H1 (cell line): ENCODE data around the gene DBP. TPM values are rescaled to one million over a fixed set of nuclear protein-coding genes. Genes with fewer than 3 reads are reported as not detected.

ENCODE experiments used
- CTCF ChIA-PET: fragments of 300-600 bp; sonication (Branson Sonifier 250); formaldehyde crosslinking; loops from one replicate; lab custom pipeline; 2021; ENCODE audit not compliant: partially characterized antibody; lab: Charles Lee
- POLR2A ChIA-PET: fragments of 300-600 bp; sonication (Branson Sonifier 250); formaldehyde crosslinking; loops from one replicate; lab custom pipeline; 2021; ENCODE audit warnings: inconsistent platforms; ENCODE audit not compliant: partially characterized antibody; lab: Charles Lee
- DNase-seq, 2 experiments: peaks; one replicate each; pipeline versions ENCODE4 v3.0.0 to v3.0.0-alpha.2; 2010 to 2022; ENCODE audit warnings: low spot score in 2 of 2, low read depth in 1 of 2, mixed read lengths in 1 of 2
- FAIRE-seq: peaks from 2 replicates; lab custom pipeline; 2011; peaks lifted over from hg19 to GRCh38; lab: Jason Lieb, UNC
- H2AFZ ChIP-seq: 2 replicates; pipeline ENCODE4 v1.8.1; 2012; ENCODE audit warnings: low read length, inconsistent platforms
- H2AK5ac ChIP-seq: 2 replicates; pipeline ENCODE4 v1.6.1; 2013; ENCODE audit warnings: low read depth, low read length
- H2BK120ac ChIP-seq: replicated peaks from 2 replicates; pipeline ENCODE3; 2013; ENCODE audit warnings: low read depth, low read length, inconsistent platforms
- H2BK12ac ChIP-seq: 2 replicates; pipeline ENCODE4 v1.6.1; 2013; ENCODE audit warnings: low read depth, low read length
- H2BK15ac ChIP-seq: 2 replicates; pipeline ENCODE4 v1.6.1; 2013; ENCODE audit warnings: low read length
- H2BK20ac ChIP-seq: 2 replicates; pipeline ENCODE4 v1.6.1; 2013; ENCODE audit warnings: low read length
- H2BK5ac ChIP-seq: 2 replicates; pipeline ENCODE4 v1.6.1; 2013; ENCODE audit warnings: low read depth, low read length
- H3K14ac ChIP-seq: 2 replicates; pipeline ENCODE4 v1.6.1; 2013; ENCODE audit warnings: inconsistent platforms; ENCODE audit not compliant: insufficient read length
- H3K18ac ChIP-seq: 2 replicates; pipeline ENCODE4 v1.6.1; 2013; ENCODE audit warnings: low read length; ENCODE audit errors: extremely low read depth
- H3K23ac ChIP-seq: 2 replicates; pipeline ENCODE4 v1.6.1; 2013; ENCODE audit warnings: inconsistent platforms; ENCODE audit not compliant: insufficient read length
- H3K23me2 ChIP-seq: 2 replicates; pipeline ENCODE4 v1.6.1; 2013; ENCODE audit warnings: low read depth, low read length
- H3K27ac ChIP-seq: 2 replicates; pipeline ENCODE4 v1.6.1; 2011; ENCODE audit warnings: low read depth, low read length, inconsistent platforms
- H3K27me3 ChIP-seq, 4 experiments: replicated peaks in 1 of 4; 1 replicate in 1 of 4; 2 replicates in 3 of 4; pipeline versions ENCODE4 v1.6.1 to v1.8.1; 2011 to 2013; ENCODE audit warnings: low read length in 3 of 4, mild to moderate bottlenecking in 3 of 4, inconsistent platforms in 2 of 4, mixed read lengths in 2 of 4, moderate library complexity in 1 of 4; ENCODE audit not compliant: control insufficient read depth in 3 of 4, insufficient read depth in 3 of 4; ENCODE audit errors: extremely low read depth in 1 of 4
- H3K36me3 ChIP-seq, 4 experiments: 2 replicates each; pipeline versions ENCODE4 v1.6.1 to v1.8.1; 2011 to 2013; ENCODE audit warnings: mild to moderate bottlenecking in 4 of 4, low read length in 3 of 4, moderate library complexity in 2 of 4, control low read depth in 1 of 4, inconsistent platforms in 1 of 4; ENCODE audit not compliant: insufficient read depth in 4 of 4, control insufficient read depth in 2 of 4
- H3K4ac ChIP-seq: replicated peaks from 2 replicates; pipeline ENCODE3; 2013; ENCODE audit warnings: low read length, low read depth, mixed read lengths, inconsistent platforms; ENCODE audit not compliant: insufficient read length
- H3K4me1 ChIP-seq, 4 experiments: replicated peaks in 1 of 4; 1 replicate in 1 of 4; 2 replicates in 3 of 4; pipeline versions ENCODE4 v1.6.1 to v1.8.1; 2011 to 2013; ENCODE audit warnings: low read length in 3 of 4, inconsistent platforms in 2 of 4, mixed read lengths in 1 of 4; ENCODE audit not compliant: insufficient read depth in 4 of 4, control insufficient read depth in 3 of 4
- H3K4me2 ChIP-seq, 2 experiments: 2 replicates each; pipeline versions ENCODE4 v1.6.1 to v1.8.1; 2011 to 2013; ENCODE audit warnings: low read depth in 2 of 2, low read length in 2 of 2, control low read depth in 1 of 2, inconsistent platforms in 1 of 2, mild to moderate bottlenecking in 1 of 2; ENCODE audit not compliant: insufficient read depth in 1 of 2
- H3K4me3 ChIP-seq, 4 experiments: fragments of 200-600, 300-600 bp in 1 of 4; sonication (generic), shearing (Covaris generic), sonication (Bioruptor Twin) in 1 of 4; 2 replicates each; pipeline versions ENCODE4 v1.5.1 to v1.8.1; 2011 to 2016; ENCODE audit warnings: low read length in 4 of 4, low read depth in 3 of 4, control low read depth in 2 of 4, inconsistent platforms in 2 of 4, mild to moderate bottlenecking in 2 of 4, mixed read lengths in 1 of 4, moderate library complexity in 1 of 4; ENCODE audit not compliant: insufficient read depth in 2 of 4; ENCODE audit errors: extremely low read depth in 1 of 4
- H3K56ac ChIP-seq: replicated peaks from 2 replicates; pipeline ENCODE3; 2013; ENCODE audit warnings: low read depth, mild to moderate bottlenecking, mixed read lengths, low read length, inconsistent platforms; ENCODE audit not compliant: insufficient read length
- H3K79me1 ChIP-seq: 2 replicates; pipeline ENCODE4 v1.6.1; 2013; ENCODE audit warnings: low read depth, low read length, control low read depth
- H3K79me2 ChIP-seq, 2 experiments: 2 replicates each; pipeline versions ENCODE4 v1.6.1 to v1.8.1; 2012 to 2013; ENCODE audit warnings: low read length in 2 of 2, mild to moderate bottlenecking in 2 of 2, inconsistent platforms in 1 of 2; ENCODE audit not compliant: insufficient read depth in 2 of 2, control insufficient read depth in 1 of 2
- H3K9ac ChIP-seq, 4 experiments: replicated peaks in 1 of 4; 1 replicate in 1 of 4; 2 replicates in 3 of 4; pipeline versions ENCODE4 v1.6.1 to v1.8.1; 2011 to 2013; ENCODE audit warnings: low read depth in 3 of 4, low read length in 3 of 4, control low read depth in 2 of 4, mild to moderate bottlenecking in 2 of 4, moderate library complexity in 2 of 4, inconsistent platforms in 1 of 4; ENCODE audit errors: extremely low read depth in 1 of 4
- H3K9me3 ChIP-seq, 2 experiments: 2 replicates each; pipeline versions ENCODE4 v1.6.1 to v1.8.1; 2012 to 2013; ENCODE audit warnings: mild to moderate bottlenecking in 2 of 2, moderate library complexity in 2 of 2, control low read depth in 1 of 2, inconsistent platforms in 1 of 2, low read depth in 1 of 2, low read length in 1 of 2, mixed read lengths in 1 of 2; ENCODE audit not compliant: insufficient read depth in 2 of 2
- H4K20me1 ChIP-seq, 2 experiments: replicated peaks in 1 of 2; 2 replicates each; pipeline versions ENCODE3 to v1.8.1; 2011 to 2013; ENCODE audit warnings: inconsistent platforms in 2 of 2, low read length in 2 of 2, mild to moderate bottlenecking in 1 of 2; ENCODE audit not compliant: insufficient read depth in 2 of 2, control insufficient read depth in 1 of 2
- H4K5ac ChIP-seq: 2 replicates; pipeline ENCODE4 v1.6.1; 2013; ENCODE audit warnings: low read length, low read depth, mixed read lengths, inconsistent platforms; ENCODE audit not compliant: insufficient read length
- H4K8ac ChIP-seq: 2 replicates; pipeline ENCODE4 v1.8.0; 2013; ENCODE audit warnings: mild to moderate bottlenecking, moderate library complexity, low read length, inconsistent platforms; ENCODE audit not compliant: insufficient read depth; ENCODE audit errors: extremely low read depth
- H4K91ac ChIP-seq: replicated peaks from 2 replicates; pipeline ENCODE3; 2013; ENCODE audit warnings: low read length, mixed read lengths, inconsistent platforms; ENCODE audit not compliant: insufficient read length
- BCL11A ChIP-seq, 2 experiments: IDR thresholded peaks; one replicate each; pipeline ENCODE4 v1.6.1; 2011; ENCODE audit warnings: low read depth in 2 of 2, low read length in 2 of 2, mild to moderate bottlenecking in 2 of 2
- BRCA1 ChIP-seq: IDR thresholded peaks from 2 replicates; pipeline ENCODE4 v1.6.1; 2012; ENCODE audit warnings: low read depth, low read length, improper control_type of control experiment
- CBX8 ChIP-seq: fragments of 300-800, 300-1000 bp; sonication (generic); IDR thresholded peaks from 2 replicates; pipeline ENCODE4 v1.7.1; 2016; ENCODE audit warnings: low read depth, low read length, borderline replicate concordance
- CREB1 ChIP-seq: IDR thresholded peaks from 2 replicates; pipeline ENCODE4 v1.6.1; 2012; ENCODE audit warnings: inconsistent platforms
- PHF8 ChIP-seq: fragments of 200-600 bp; sonication (generic); conservative IDR thresholded peaks from 2 replicates; pipeline ENCODE4 v1.7.1; 2012; ENCODE audit warnings: low read depth, mild to moderate bottlenecking, inconsistent platforms, low read length, moderate library complexity
- RAD21 ChIP-seq, 2 experiments: IDR thresholded peaks in 1 of 2; conservative IDR thresholded peaks in 1 of 2; 2 replicates each; pipeline ENCODE4 v1.6.1; 2011; ENCODE audit warnings: low read depth in 2 of 2, low read length in 2 of 2, improper control_type of control experiment in 1 of 2, inconsistent platforms in 1 of 2, mild to moderate bottlenecking in 1 of 2, moderate library complexity in 1 of 2
- RFX5 ChIP-seq: IDR thresholded peaks from 2 replicates; pipeline ENCODE4 v1.6.1; 2011; ENCODE audit warnings: low read depth, low read length, improper control_type of control experiment, borderline replicate concordance
- SIN3A ChIP-seq, 2 experiments: IDR thresholded peaks in 1 of 2; conservative IDR thresholded peaks in 1 of 2; 2 replicates each; pipeline ENCODE4 v1.6.1; 2011 to 2012; ENCODE audit warnings: low read length in 2 of 2, improper control_type of control experiment in 1 of 2, low read depth in 1 of 2, mild to moderate bottlenecking in 1 of 2
- ZNF274 ChIP-seq: IDR thresholded peaks from 2 replicates; pipeline ENCODE4 v1.7.0; 2012; ENCODE audit warnings: low read length, borderline replicate concordance; ENCODE audit errors: extremely low read depth
- WGBS, 2 experiments: shearing (Covaris generic) in 1 of 2; methylation state at CpG; one replicate each; pipeline versions ENCODE4 v1.1.6 to v1.1.7; 2013 to 2015; ENCODE audit warnings: low lambda C conversion rate in 2 of 2, mixed read lengths in 2 of 2, inconsistent platforms in 1 of 2, low coverage in 1 of 2, missing lambda C conversion rate in 1 of 2; ENCODE audit not compliant: insufficient replicate concordance in 2 of 2, insufficient coverage in 1 of 2, insufficient read length in 1 of 2; ENCODE audit errors: extremely low coverage in 1 of 2, missing lambda C conversion rate in 1 of 2; 5-methylcytosine and 5-hydroxymethylcytosine counted together
- polyA plus RNA-seq, 7 experiments: library from polyadenylated mRNA; depleted of rRNA in 3 of 7; stranded (reverse) in 5 of 7; unstranded in 2 of 7; fragments of >200 nt in 5 of 7; fragments of 200-250 nt in 2 of 7; gene quantifications; 1 replicate in 5 of 7; 2 replicates in 1 of 7; 4 replicates in 1 of 7; pipeline versions ENCODE4 v1.2.1 to v1.2.3, GENCODE V29; 2011 to 2013; ENCODE audit warnings: missing spikeins in 2 of 7, mixed read lengths in 2 of 7
- total RNA-seq: library from RNA; stranded (reverse); fragmentation: NEBNext Ultra II Directional; extraction: Animal tissue kit (Norgen Biotek cat#: 25700); gene quantifications from 2 replicates; pipeline ENCODE4 v1.2.1, GENCODE V29; 2021
- TF ChIP-seq, protein P1 (sequence below), 3 experiments: IDR thresholded peaks; 1 replicate in 2 of 3; 2 replicates in 1 of 3; pipeline versions ENCODE4 v1.5.1 to v1.6.1; 2011; ENCODE audit warnings: low read length in 3 of 3, mild to moderate bottlenecking in 3 of 3, inconsistent platforms in 2 of 3, low read depth in 1 of 3, moderate library complexity in 1 of 3; ENCODE audit not compliant: insufficient read depth in 1 of 3; ENCODE audit errors: control extremely low read depth in 1 of 3

Gene DBP
- total and polyA plus RNA-seq, 2 of the 8 experiments (the other 6 are each of a cell fraction or from before 2014, with no cell fraction given) = 7.5 to 8.3 TPM

GRCh38 chr19:48668332-48668731 is 31.2 kb upstream of the DBP start:
- H3K27ac ChIP-seq = no peak overlapping the region
- ChIA-PET CTCF (interaction anchor here (0.7 kb wide), 1 partner anchor 159 kb away, joined by 3 read pairs; no protein-coding TSS in a partner anchor), POLR2A (interaction anchor here (0.9 to 1.0 kb wide), 2 partner anchors 23 to 68 kb away, joined by 4 read pairs; no protein-coding TSS in a partner anchor)
- H2AFZ ChIP-seq = no peak overlapping the region
- no peak overlapping the region for H2AK5ac ChIP-seq
- H3K79me2 ChIP-seq = no peaks in the 10 kb centered on the region; a peak in 1 of 4 replicates
- no peak overlapping the region for H3K4ac ChIP-seq
- peaks cover 16% of the 10 kb centered on the region; the same call in 1 of the 2 replicates for H3K23me2 ChIP-seq
- no peak overlapping the region for H3K18ac ChIP-seq
- H3K4me2 ChIP-seq = no peak overlapping the region
- no peak overlapping the region for H2BK20ac ChIP-seq
- peaks cover 0 to 6% (median 3%) of the 10 kb centered on the region in 4 experiments; a peak in 6 of 7 replicates for H3K4me1 ChIP-seq
- no peak overlapping the region for H2BK15ac ChIP-seq
- H3K36me3 ChIP-seq = no peaks in the 10 kb centered on the region
- no peaks in the 10 kb centered on the region for H3K79me1 ChIP-seq
- peaks cover 0 to 4% of the 10 kb centered on the region in 2 experiments for H4K20me1 ChIP-seq
- no peak overlapping the region for H3K9ac ChIP-seq
- FAIRE-seq (no peak), DNase-seq (no peak)
- no peak overlapping the region for H3K4me3 ChIP-seq
- H4K91ac ChIP-seq = no peak overlapping the region
- no peak overlapping the region for H3K14ac ChIP-seq
- no peak overlapping the region for H3K23ac ChIP-seq
- H4K5ac ChIP-seq = no peak overlapping the region
- no peak overlapping the region for H3K56ac ChIP-seq
- H3K27me3 ChIP-seq = no peaks in the 10 kb centered on the region; a peak in 1 of 7 replicates
- no peak overlapping the region for H2BK5ac ChIP-seq
- 91% methylated on average over 3 of the region's 3 CpGs; no CpG with 5 or more reads in 1 of the 2 experiments for WGBS, 2 experiments
- peaks cover 0 to 3% of the 10 kb centered on the region in 2 experiments; a peak in 1 of 4 replicates for H3K9me3 ChIP-seq
- H2BK120ac ChIP-seq = no peak overlapping the region
- no peak overlapping the region for H2BK12ac ChIP-seq
- H4K8ac ChIP-seq = no peak overlapping the region
- TF ChIP-seq BRCA1 = no peak
- no peak for TF ChIP-seq BCL11A (IDR thresholded peaks at IDR 0.05; ENCODE audit: low read depth in 2 of 2, low read length in 2 of 2)
- TF ChIP-seq, protein P1, sequence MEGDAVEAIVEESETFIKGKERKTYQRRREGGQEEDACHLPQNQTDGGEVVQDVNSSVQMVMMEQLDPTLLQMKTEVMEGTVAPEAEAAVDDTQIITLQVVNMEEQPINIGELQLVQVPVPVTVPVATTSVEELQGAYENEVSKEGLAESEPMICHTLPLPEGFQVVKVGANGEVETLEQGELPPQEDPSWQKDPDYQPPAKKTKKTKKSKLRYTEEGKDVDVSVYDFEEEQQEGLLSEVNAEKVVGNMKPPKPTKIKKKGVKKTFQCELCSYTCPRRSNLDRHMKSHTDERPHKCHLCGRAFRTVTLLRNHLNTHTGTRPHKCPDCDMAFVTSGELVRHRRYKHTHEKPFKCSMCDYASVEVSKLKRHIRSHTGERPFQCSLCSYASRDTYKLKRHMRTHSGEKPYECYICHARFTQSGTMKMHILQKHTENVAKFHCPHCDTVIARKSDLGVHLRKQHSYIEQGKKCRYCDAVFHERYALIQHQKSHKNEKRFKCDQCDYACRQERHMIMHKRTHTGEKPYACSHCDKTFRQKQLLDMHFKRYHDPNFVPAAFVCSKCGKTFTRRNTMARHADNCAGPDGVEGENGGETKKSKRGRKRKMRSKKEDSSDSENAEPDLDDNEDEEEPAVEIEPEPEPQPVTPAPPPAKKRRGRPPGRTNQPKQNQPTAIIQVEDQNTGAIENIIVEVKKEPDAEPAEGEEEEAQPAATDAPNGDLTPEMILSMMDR (IDR thresholded peaks at IDR 0.05; ENCODE audit: control extremely low read depth in 1 of 3, insufficient read depth in 1 of 3, low read depth in 1 of 3, low read length in 3 of 3) = no peak
- no peak for TF ChIP-seq CBX8
- no peak for TF ChIP-seq RAD21 (IDR thresholded peaks at IDR 0.05 in 1 of 2, conservative IDR thresholded peaks at IDR 0.05 in 1 of 2; ENCODE audit: low read depth in 2 of 2, low read length in 2 of 2)
- no peak for TF ChIP-seq PHF8
- no peak for TF ChIP-seq SIN3A (conservative IDR thresholded peaks at IDR 0.05 in 1 of 2, IDR thresholded peaks at IDR 0.05 in 1 of 2; ENCODE audit: low read depth in 1 of 2, low read length in 2 of 2)
- no peak for TF ChIP-seq CREB1
- TF ChIP-seq ZNF274 = no peak
- no peak for TF ChIP-seq RFX5
